GM19397 (cell line): ENCODE results near the gene GALNT5.
"Not testable (repeated sequence)": the region's sequence is repeated elsewhere in the genome, so short reads cannot be mapped to it uniquely, and the experiment has no call there.

Experiments used
- ATAC-seq: cut with Tn5 transposase; IDR thresholded peaks from one replicate; pipeline ENCODE4 v1.9.1; 2021; ENCODE audit warnings: mild to moderate bottlenecking, moderate library complexity; ENCODE audit not compliant: unreplicated experiment

Gene GALNT5

GRCh38 chr2:157324331-157324843, 66.9 kb downstream of the GALNT5 start:
- ATAC-seq = no peak

GRCh38 chr2:157325786-157326185, 68.3 kb downstream of the GALNT5 start, which contains the start of gene ERMN:
TSS of gene ERMN (minus strand) at chr2:157325824. CDS start at chr2:157325642, 182 bp downstream.
- no peak for ATAC-seq

GRCh38 chr2:157326698-157327097, 69.2 kb downstream of the GALNT5 start:
- ATAC-seq = no peak

- ATAC-seq = peak; percentile 32
These were observed 69.7 kb downstream of the GALNT5 start for GRCh38 chr2:157327200-157327599.

GRCh38 chr2:157327621-157328500, 70.4 kb downstream of the GALNT5 start:
- peak; percentile 99 for ATAC-seq

GRCh38 chr2:157329524-157329923, 72.0 kb downstream of the GALNT5 start:
- no peak for ATAC-seq

- no peak for ATAC-seq
These were observed 76.0 kb downstream of the GALNT5 start for GRCh38 chr2:157333304-157334047.

GRCh38 chr2:157334335-157334734, 76.8 kb downstream of the GALNT5 start:
- no peak for ATAC-seq

- ATAC-seq = no peak
These were observed 77.3 kb downstream of the GALNT5 start for GRCh38 chr2:157334797-157335196.

GRCh38 chr2:157336137-157337010, 78.9 kb downstream of the GALNT5 start:
- no peak for ATAC-seq

GRCh38 chr2:157337978-157338377, 80.5 kb downstream of the GALNT5 start:
- ATAC-seq = no peak

GRCh38 chr2:157339965-157340655, 82.6 kb downstream of the GALNT5 start:
- no peak for ATAC-seq

- not testable (repeated sequence) for ATAC-seq
These were observed 83.9 kb downstream of the GALNT5 start for GRCh38 chr2:157341381-157341780.

GRCh38 chr2:157345647-157346389, 88.3 kb downstream of the GALNT5 start:
- ATAC-seq = no peak

GRCh38 chr2:157348291-157348921, 90.9 kb downstream of the GALNT5 start:
- no peak for ATAC-seq

- ATAC-seq = no peak
These were observed 92.5 kb downstream of the GALNT5 start for GRCh38 chr2:157349949-157350515.

- no peak for ATAC-seq
These were observed 98.1 kb downstream of the GALNT5 start for GRCh38 chr2:157355618-157356017.

GRCh38 chr2:157359628-157360027, 102.1 kb downstream of the GALNT5 start:
- ATAC-seq = no peak

GRCh38 chr2:157361526-157361925, 104.0 kb downstream of the GALNT5 start:
- no peak for ATAC-seq
